HEK293T (cell line): ENCODE data around the gene ANTXR2.

ENCODE experiments used
- ARNT ChIP-seq: fragments of 450-650 bp; IDR thresholded peaks from 2 replicates; pipeline ENCODE4 v1.6.1; 2017; ENCODE audit warnings: mild to moderate bottlenecking
- ELF4 ChIP-seq: fragments of 450-650 bp; IDR thresholded peaks from 2 replicates; pipeline ENCODE4 v1.6.1; 2017; ENCODE audit warnings: antibody characterized with exemption
- ZNF384 ChIP-seq: fragments of 450-650 bp; IDR thresholded peaks from 2 replicates; pipeline ENCODE4 v1.6.1; 2016

DNA sequence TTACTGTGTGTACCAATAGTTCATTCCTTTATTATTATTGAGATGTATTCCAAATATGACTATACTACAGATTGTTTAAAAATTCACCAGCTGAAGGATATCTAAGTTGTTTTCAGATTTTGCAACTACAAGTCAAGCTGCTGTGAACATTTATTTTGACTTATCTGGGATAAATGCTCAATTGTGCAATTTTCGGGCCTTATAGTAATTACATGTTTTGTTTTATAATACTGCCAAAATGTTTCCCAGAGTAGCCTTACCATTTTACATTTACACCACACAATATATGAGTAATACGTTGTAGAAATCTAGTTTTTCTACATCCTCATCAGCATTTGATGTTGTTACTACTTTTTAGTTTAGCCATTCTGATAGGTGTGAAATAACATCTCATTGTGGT lies 179.6 kb downstream of the ANTXR2 start:
- TF ChIP-seq ELF4 (no peak), ARNT (no peak), ZNF384 (no peak)
